Measurements from ENCODE around the gene IPO4. TPM values are rescaled to one million over a fixed set of nuclear protein-coding genes. Genes with fewer than 3 reads are reported as not detected.

Gene IPO4
- total RNA-seq, 2 experiments from 2014 or later, result 73.4 to 73.7 TPM

- H3K27ac Mint-ChIP-seq, result peak overlapping the region; percentile 88
- H3K27me3 Mint-ChIP-seq, result no peaks in the 10 kb centered on the region
- H3K4me1 Mint-ChIP-seq, result peaks cover 54% of the 10 kb centered on the region
- POLR2A ChIA-PET, result interaction anchor here (1.5 to 2.5 kb wide), 5 partner anchors 18 to 80 kb away, joined by 5 to 13 read pairs (median 7); partner anchors contain the start of genes CHMP4A, DCAF11, EMC9 and IRF9
- H3K36me3 Mint-ChIP-seq (ENCODE audit: low read depth), result peaks cover 47% of the 10 kb centered on the region
- DNase-seq, result no peak
- intact Hi-C loops (cut with DNase I, micrococcal nuclease), result loop anchor here (1.0 kb wide), 9 partner anchors 18 to 247 kb away; partner anchors contain the start of genes CHMP4A (in 2 of the 2), GMPR2 (in 2 of the 2), NEDD8 (in 2 of the 2) and DCAF11 (in 1 of the 2)
- ATAC-seq, result no peak
- H3K9me3 Mint-ChIP-seq (ENCODE audit: low read depth), result peaks cover 2% of the 10 kb centered on the region
- H3K4me3 Mint-ChIP-seq, result peak overlapping the region; percentile 90
- CTCF ChIA-PET, result interaction anchor here (0.8 to 2.8 kb wide), 9 partner anchors 14 to 139 kb away, joined by 3 to 13 read pairs (median 4); partner anchors contain the start of genes CHMP4A, CIDEB, IRF9 and LTB4R2
These were observed 6.2 kb upstream of the IPO4 start for GRCh38 chr14:24194873-24195185.

- POLR2A ChIA-PET, result interaction anchor here (1.9 to 2.5 kb wide), 2 partner anchors 33 to 47 kb away, joined by 5 to 11 read pairs; partner anchors contain the start of genes IRF9, PSME2 and RNF31
- H3K27me3 Mint-ChIP-seq, result no peaks in the 10 kb centered on the region
- DNase-seq (no peak), ATAC-seq (no peak)
- H3K27ac Mint-ChIP-seq, result peak overlapping the region; percentile 88
- H3K9me3 Mint-ChIP-seq (ENCODE audit: low read depth), result peaks cover 2% of the 10 kb centered on the region
- intact Hi-C loops (cut with DNase I, micrococcal nuclease), result no loop called here
- H3K4me1 Mint-ChIP-seq, result peaks cover 57% of the 10 kb centered on the region
- H3K36me3 Mint-ChIP-seq (ENCODE audit: low read depth), result peaks cover 45% of the 10 kb centered on the region
- peak overlapping the region; percentile 90 for H3K4me3 Mint-ChIP-seq
- CTCF ChIA-PET, result interaction anchor here (1.1 to 2.8 kb wide), 6 partner anchors 20 to 139 kb away, joined by 3 to 13 read pairs (median 4); partner anchors contain the start of genes CHMP4A, CIDEB, LTB4R2 and PSME2
These were observed 5.7 kb upstream of the IPO4 start for GRCh38 chr14:24194186-24194872.

GRCh38 chr14:24192933-24193332 lies 4.3 kb upstream of the IPO4 start:
- ChIA-PET CTCF (no interaction called here), POLR2A (interaction anchor here (0.6 kb wide), 1 partner anchor 87 kb away, joined by 5 read pairs; no protein-coding TSS in a partner anchor)
- Mint-ChIP-seq H3K36me3 (ENCODE audit: low read depth) (peaks cover 37% of the 10 kb centered on the region), H3K9me3 (ENCODE audit: low read depth) (no peaks in the 10 kb centered on the region), H3K27ac (peak overlapping the region; percentile 10), H3K4me1 (peaks cover 56% of the 10 kb centered on the region), H3K4me3 (no peak overlapping the region), H3K27me3 (no peaks in the 10 kb centered on the region)
- DNase-seq (no peak), ATAC-seq (no peak)
- intact Hi-C loops (cut with DNase I, micrococcal nuclease), result no loop called here

GRCh38 chr14:24190416-24190815 lies 1.8 kb upstream of the IPO4 start:
- Mint-ChIP-seq H3K27me3 (no peaks in the 10 kb centered on the region), H3K36me3 (ENCODE audit: low read depth) (peaks cover 42% of the 10 kb centered on the region), H3K27ac (no peak overlapping the region), H3K9me3 (ENCODE audit: low read depth) (no peaks in the 10 kb centered on the region), H3K4me1 (peaks cover 53% of the 10 kb centered on the region), H3K4me3 (no peak overlapping the region)
- DNase-seq (no peak), ATAC-seq (no peak)
- CTCF ChIA-PET, result interaction anchor here (0.7 to 2.7 kb wide), 3 partner anchors 22 to 83 kb away, joined by 4 to 13 read pairs (median 5); partner anchors contain the start of genes CHMP4A and TINF2
- intact Hi-C loops (cut with DNase I, micrococcal nuclease), result no loop called here
- POLR2A ChIA-PET, result no interaction called here

GRCh38 chr14:24189460-24189859 lies 844 bp upstream of the IPO4 start:
- intact Hi-C loops (cut with DNase I, micrococcal nuclease), result loop anchor here in 1 of 2 experiments (1.0 to 2.0 kb wide), 3 partner anchors 17 to 75 kb away; partner anchors contain the start of genes DCAF11, NRL, REC8 and TINF2
- ChIA-PET CTCF (interaction anchor here (0.5 to 2.7 kb wide), 9 partner anchors 14 to 143 kb away, joined by 3 to 14 read pairs (median 7); partner anchors contain the start of genes CHMP4A, IRF9, TINF2 and TSSK4), POLR2A (interaction anchor here (0.6 to 1.3 kb wide), 4 partner anchors 21 to 54 kb away, joined by 3 to 10 read pairs (median 3); partner anchors contain the start of genes IRF9, PSME1 and TINF2)
- no peak for ATAC-seq
- Mint-ChIP-seq H3K27ac (peak overlapping the region; percentile 51), H3K36me3 (ENCODE audit: low read depth) (peaks cover 45% of the 10 kb centered on the region), H3K4me1 (peaks cover 46% of the 10 kb centered on the region), H3K4me3 (no peak overlapping the region), H3K27me3 (no peaks in the 10 kb centered on the region), H3K9me3 (ENCODE audit: low read depth) (no peaks in the 10 kb centered on the region)
- no peak for DNase-seq

- POLR2A ChIA-PET, result interaction anchor here (0.5 to 2.0 kb wide), 11 partner anchors 8 to 242 kb away, joined by 3 to 10 read pairs (median 3); partner anchors contain the start of genes CHMP4A, DCAF11, IRF9 and NRL
- peaks cover 42% of the 10 kb centered on the region for H3K4me1 Mint-ChIP-seq
- ATAC-seq (no peak), DNase-seq (no peak)
- H3K36me3 Mint-ChIP-seq (ENCODE audit: low read depth), result peaks cover 42% of the 10 kb centered on the region
- H3K4me3 Mint-ChIP-seq, result peak overlapping the region; percentile 89
- peak overlapping the region; percentile 51 for H3K27ac Mint-ChIP-seq
- H3K27me3 Mint-ChIP-seq, result no peaks in the 10 kb centered on the region
- CTCF ChIA-PET, result interaction anchor here (0.5 to 2.7 kb wide), 13 partner anchors 13 to 144 kb away, joined by 3 to 14 read pairs (median 4); partner anchors contain the start of genes CHMP4A, IRF9, PSME2 and TINF2
- intact Hi-C loops (cut with DNase I, micrococcal nuclease), result loop anchor here in 1 of 2 experiments (1.0 to 2.0 kb wide), 3 partner anchors 16 to 75 kb away; partner anchors contain the start of genes DCAF11, NRL, REC8 and TINF2
- H3K9me3 Mint-ChIP-seq (ENCODE audit: low read depth), result no peaks in the 10 kb centered on the region
These were observed 401 bp upstream of the IPO4 start for GRCh38 chr14:24189059-24189375.

GRCh38 chr14:24187539-24187915 lies 1.1 kb downstream of the IPO4 start:
- CTCF ChIA-PET, result interaction anchor here (0.9 to 2.0 kb wide), 6 partner anchors 14 to 121 kb away, joined by 3 to 8 read pairs (median 4); partner anchors contain the start of genes CIDEB, GMPR2, MDP1 and NEDD8
- ATAC-seq (no peak), DNase-seq (no peak)
- Mint-ChIP-seq H3K4me3 (peak overlapping the region; percentile 89), H3K27me3 (no peaks in the 10 kb centered on the region), H3K4me1 (peaks cover 35% of the 10 kb centered on the region), H3K36me3 (ENCODE audit: low read depth) (peaks cover 41% of the 10 kb centered on the region), H3K27ac (peak overlapping the region; percentile 83), H3K9me3 (ENCODE audit: low read depth) (no peaks in the 10 kb centered on the region)
- POLR2A ChIA-PET, result interaction anchor here (1.9 to 2.0 kb wide), 2 partner anchors 26 to 73 kb away, joined by 5 to 6 read pairs; partner anchors contain the start of genes CHMP4A, DCAF11 and NRL
- intact Hi-C loops (cut with DNase I, micrococcal nuclease), result no loop called here

- intact Hi-C loops (cut with DNase I, micrococcal nuclease), result no loop called here
- ChIA-PET POLR2A (interaction anchor here (1.9 to 2.0 kb wide), 2 partner anchors 26 to 72 kb away, joined by 5 to 6 read pairs; partner anchors contain the start of genes CHMP4A, DCAF11 and NRL), CTCF (interaction anchor here (0.9 to 2.0 kb wide), 6 partner anchors 14 to 121 kb away, joined by 3 to 8 read pairs (median 4); partner anchors contain the start of genes CIDEB, GMPR2, MDP1 and NEDD8)
- ATAC-seq (no peak), DNase-seq (no peak)
- no peaks in the 10 kb centered on the region for H3K9me3 Mint-ChIP-seq (ENCODE audit: low read depth)
- peak overlapping the region; percentile 89 for H3K4me3 Mint-ChIP-seq
- H3K4me1 Mint-ChIP-seq, result peaks cover 31% of the 10 kb centered on the region
- peaks cover 41% of the 10 kb centered on the region for H3K36me3 Mint-ChIP-seq (ENCODE audit: low read depth)
- no peaks in the 10 kb centered on the region for H3K27me3 Mint-ChIP-seq
- no peak overlapping the region for H3K27ac Mint-ChIP-seq
These were observed 1.6 kb downstream of the IPO4 start for GRCh38 chr14:24186831-24187538.

GRCh38 chr14:24185741-24186140 lies 2.9 kb downstream of the IPO4 start:
- intact Hi-C loops (cut with DNase I, micrococcal nuclease), result no loop called here
- H3K4me1 Mint-ChIP-seq, result peaks cover 29% of the 10 kb centered on the region
- POLR2A ChIA-PET, result interaction anchor here (0.7 kb wide), 1 partner anchor 21 kb away, joined by 3 read pairs; no protein-coding TSS in a partner anchor
- peaks cover 36% of the 10 kb centered on the region for H3K36me3 Mint-ChIP-seq (ENCODE audit: low read depth)
- ATAC-seq (no peak), DNase-seq (no peak)
- CTCF ChIA-PET, result interaction anchor here (0.7 to 2.5 kb wide), 4 partner anchors 25 to 146 kb away, joined by 3 to 7 read pairs (median 3); partner anchors contain the start of gene IRF9
- no peaks in the 10 kb centered on the region for H3K9me3 Mint-ChIP-seq (ENCODE audit: low read depth)
- H3K27ac Mint-ChIP-seq, result no peak overlapping the region
- H3K27me3 Mint-ChIP-seq, result no peaks in the 10 kb centered on the region
- no peak overlapping the region for H3K4me3 Mint-ChIP-seq

- no peak overlapping the region for H3K27ac Mint-ChIP-seq
- intact Hi-C loops (cut with DNase I, micrococcal nuclease), result no loop called here
- no peak for ATAC-seq
- DNase-seq, result no peak
- H3K9me3 Mint-ChIP-seq (ENCODE audit: low read depth), result no peaks in the 10 kb centered on the region
- no peaks in the 10 kb centered on the region for H3K27me3 Mint-ChIP-seq
- POLR2A ChIA-PET, result interaction anchor here (0.6 kb wide), 1 partner anchor 47 kb away, joined by 3 read pairs; no protein-coding TSS in a partner anchor
- H3K4me3 Mint-ChIP-seq, result no peak overlapping the region
- CTCF ChIA-PET, result interaction anchor here (0.6 to 2.5 kb wide), 5 partner anchors 24 to 618 kb away, joined by 3 to 7 read pairs (median 3); partner anchors contain the start of gene IRF9
- peaks cover 34% of the 10 kb centered on the region for H3K36me3 Mint-ChIP-seq (ENCODE audit: low read depth)
- peaks cover 27% of the 10 kb centered on the region for H3K4me1 Mint-ChIP-seq
These were observed 3.6 kb downstream of the IPO4 start for GRCh38 chr14:24185026-24185425.
